Jurkat, Clone E6-1 (cell line): Measurements from ENCODE around the gene PELI3.
A peak's percentile ranks its signal among the peaks of the same experiment; 100 is the strongest.

Source experiments
- DNase-seq: peaks from one replicate; pipeline ENCODE4 v3.0.0-alpha.2; 2011; ENCODE audit warnings: low read depth, low spot score
- H3K4me3 ChIP-seq: 2 replicates; pipeline ENCODE4 v1.5.1; 2011; ENCODE audit warnings: mild to moderate bottlenecking, low read length, control low read depth, moderate library complexity

PELI3 gene

DNA sequence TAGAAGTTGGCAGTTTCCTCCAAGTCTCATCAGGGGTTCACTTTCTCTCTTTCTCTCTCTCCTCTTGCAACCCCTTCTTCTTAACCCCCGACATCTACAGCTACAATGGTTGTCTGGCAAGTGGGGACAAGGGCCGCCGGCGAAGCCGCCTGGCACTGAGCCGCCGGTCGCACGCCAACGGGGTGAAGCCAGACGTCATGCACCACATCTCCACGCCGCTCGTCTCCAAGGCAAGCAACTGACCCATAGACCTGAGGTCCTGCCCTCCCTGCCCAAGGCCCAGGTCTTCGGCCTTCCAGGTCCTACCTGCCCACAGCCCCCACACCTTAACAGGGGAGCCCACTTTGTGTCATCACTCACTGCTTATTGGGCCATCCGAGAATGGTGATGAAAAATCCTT lies 4.4 kb downstream of the PELI3 start:
- no peak overlapping the region for H3K4me3 ChIP-seq
- no peak for DNase-seq

GRCh38 chr11:66472054-66472453 lies 5.3 kb downstream of the PELI3 start:
- DNase-seq, result no peak
- no peak overlapping the region for H3K4me3 ChIP-seq

GRCh38 chr11:66473167-66473566 lies 6.5 kb downstream of the PELI3 start:
- no peak overlapping the region for H3K4me3 ChIP-seq
- no peak for DNase-seq

DNA sequence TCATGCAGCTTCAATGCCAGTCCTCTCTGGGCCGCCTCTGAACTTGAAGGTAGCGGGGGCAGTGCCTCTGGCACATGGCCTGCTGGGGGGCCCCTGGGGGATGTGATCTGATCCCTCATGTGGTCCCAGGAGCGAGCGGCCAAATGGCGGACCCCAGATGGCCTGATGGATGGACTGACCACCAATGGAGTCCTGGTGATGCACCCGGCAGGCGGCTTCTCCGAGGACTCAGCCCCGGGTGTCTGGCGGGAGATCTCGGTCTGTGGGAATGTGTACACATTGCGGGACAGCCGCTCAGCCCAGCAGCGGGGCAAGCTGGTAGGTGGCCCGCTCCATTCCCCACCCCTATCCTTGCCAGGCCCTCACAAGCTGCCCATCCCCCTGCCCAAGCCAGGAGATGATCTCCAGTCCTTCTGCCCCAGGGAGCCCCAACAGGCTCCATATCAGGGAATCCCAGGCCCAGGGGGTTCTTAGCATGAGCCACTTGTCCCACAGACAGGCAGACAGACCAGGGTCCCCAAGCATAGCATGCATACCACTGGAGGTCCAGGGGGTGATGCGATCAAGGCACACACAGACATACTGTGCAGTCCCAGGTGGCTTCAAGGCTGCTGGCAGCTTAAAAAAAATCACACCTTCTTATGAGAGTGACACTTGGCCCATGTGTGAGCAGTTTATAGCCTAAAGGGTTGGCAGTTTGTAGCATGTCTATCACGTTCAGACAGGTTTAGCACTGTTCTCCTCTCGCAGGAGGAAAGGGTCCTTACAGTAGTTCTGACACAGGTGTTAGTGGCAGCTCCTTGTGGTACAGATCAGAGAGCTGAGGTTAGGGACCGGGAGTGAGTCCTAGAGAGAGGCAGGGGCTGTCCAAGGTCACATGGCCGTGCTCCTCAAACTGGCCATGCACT lies 7.2 kb downstream of the PELI3 start:
- no peak for DNase-seq

DNA sequence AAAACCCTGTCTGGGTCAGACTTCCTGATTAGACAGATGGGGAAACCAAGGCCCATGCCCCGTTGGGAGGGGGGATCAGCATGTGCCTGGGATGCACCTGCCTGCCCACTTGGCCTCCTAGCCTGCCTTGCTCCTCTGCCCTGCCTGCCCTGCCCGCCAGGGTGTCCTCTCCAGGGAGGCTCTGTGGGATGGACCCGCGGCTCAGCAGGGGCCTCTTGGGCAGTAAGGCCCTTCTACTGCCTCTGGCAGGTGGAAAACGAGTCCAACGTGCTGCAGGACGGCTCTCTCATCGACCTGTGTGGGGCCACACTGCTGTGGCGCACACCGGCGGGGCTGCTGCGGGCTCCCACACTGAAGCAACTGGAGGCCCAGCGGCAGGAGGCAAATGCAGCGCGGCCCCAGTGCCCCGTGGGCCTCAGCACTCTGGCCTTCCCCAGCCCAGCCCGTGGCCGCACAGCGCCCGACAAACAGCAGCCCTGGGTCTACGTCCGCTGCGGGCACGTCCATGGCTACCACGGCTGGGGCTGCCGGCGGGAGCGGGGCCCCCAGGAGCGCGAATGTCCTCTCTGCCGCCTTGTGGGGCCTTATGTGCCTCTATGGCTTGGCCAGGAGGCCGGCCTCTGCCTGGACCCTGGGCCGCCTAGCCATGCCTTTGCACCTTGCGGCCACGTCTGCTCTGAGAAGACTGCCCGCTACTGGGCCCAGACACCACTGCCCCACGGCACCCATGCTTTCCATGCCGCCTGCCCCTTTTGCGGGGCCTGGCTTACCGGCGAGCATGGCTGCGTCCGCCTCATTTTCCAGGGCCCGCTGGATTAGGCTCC lies 8.9 kb downstream of the PELI3 start:
- no peak for DNase-seq
- H3K4me3 ChIP-seq, result no peak overlapping the region

More for the DNA sequence above, 7.2 kb downstream of the PELI3 start:
- H3K4me3 ChIP-seq, result no peak overlapping the region

DNA sequence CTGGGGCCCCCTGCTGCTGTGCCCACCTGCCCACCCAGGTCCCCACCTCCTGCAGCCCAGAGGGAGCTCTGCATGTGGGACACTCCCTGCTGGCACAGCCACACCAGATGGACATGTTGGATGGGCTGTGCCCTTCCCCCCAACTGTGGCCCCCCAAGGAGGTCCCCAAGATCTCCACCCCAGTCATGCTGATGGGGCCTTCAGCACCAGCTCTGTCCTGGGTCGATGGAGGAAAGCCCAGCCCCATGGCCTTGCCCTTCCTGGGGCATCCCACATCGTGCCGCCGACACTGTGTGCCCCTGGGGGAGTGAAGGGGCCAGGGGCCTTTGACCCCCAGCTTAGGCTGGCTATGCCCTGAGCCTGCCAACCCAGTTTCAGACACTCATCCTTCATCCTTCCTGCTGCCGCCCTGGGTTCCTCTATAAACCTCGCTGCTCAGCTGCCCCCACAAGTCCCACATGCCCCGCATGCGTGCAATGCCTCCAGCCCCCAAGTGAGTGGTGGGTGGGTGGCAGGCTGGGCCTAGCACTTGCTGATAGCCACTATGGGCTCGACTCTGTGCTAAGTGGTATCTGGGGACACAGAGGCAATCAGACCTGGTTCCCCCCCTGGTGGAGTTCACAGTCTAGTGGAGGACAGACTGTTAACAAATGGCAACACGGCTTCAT lies 9.6 kb downstream of the PELI3 start:
- DNase-seq, result no peak
- H3K4me3 ChIP-seq, result no peak overlapping the region

DNA sequence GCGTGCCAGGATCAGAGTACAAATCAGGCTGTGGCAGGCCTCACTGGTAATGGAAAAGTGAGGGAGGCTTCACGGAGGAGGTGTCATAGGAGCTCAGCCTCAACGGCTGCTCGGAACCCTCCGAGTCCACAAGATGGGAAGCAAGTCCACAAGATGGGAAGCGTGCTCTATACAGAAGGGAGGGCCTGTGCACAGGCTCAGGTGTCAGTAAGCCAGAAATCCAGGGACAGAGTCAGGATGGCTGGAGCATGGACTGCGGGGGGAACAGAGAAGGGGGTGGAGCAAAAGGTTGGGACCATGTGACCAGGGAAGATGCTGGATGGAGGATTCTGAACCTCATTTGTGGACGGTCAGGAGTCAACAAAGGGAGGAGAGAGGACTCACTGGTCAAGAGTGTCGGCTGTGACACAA lies 10.1 kb downstream of the PELI3 start:
- no peak overlapping the region for H3K4me3 ChIP-seq
- DNase-seq, result no peak

- DNase-seq, result no peak
- no peak overlapping the region for H3K4me3 ChIP-seq
Observed at GRCh38 chr11:66477263-66478201, 10.8 kb downstream of the PELI3 start.

GRCh38 chr11:66478729-66479393 lies 12.2 kb downstream of the PELI3 start:
- peak; percentile 42 for DNase-seq
- peak overlapping the region; percentile 95 for H3K4me3 ChIP-seq

DNA sequence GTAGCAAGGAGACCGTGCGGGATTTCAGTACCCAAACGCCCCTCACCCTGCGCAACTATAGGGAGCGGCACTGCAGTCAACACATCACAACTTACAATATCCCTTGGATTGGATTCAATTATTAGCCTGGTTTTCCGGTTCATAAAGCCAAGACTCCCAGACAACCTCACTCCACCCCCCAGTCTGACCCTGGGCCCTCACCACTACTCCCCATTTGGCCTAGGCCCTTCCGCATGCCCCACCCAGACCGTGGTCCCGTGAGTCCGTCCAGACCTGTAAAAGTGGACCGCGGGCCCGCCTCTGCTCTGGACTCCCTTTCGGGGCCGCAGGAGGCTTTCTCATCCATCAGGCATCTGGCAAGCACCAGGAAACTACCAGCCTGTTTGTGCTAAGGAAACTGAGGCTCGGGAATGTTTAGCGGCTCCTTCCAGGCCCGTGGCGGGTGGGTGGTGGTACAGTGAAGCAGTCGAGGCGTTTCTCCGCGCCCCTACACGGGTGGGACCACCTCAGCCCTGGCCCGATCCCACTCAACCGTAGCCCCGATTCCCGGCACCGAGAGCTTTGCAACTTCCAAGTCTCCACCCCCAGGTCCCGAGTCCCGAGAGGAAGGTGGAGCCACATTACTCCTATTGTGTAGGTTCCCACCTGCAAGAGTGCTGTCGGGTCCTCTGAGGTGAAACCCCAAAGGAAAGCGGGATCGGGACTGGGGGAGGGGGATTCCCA lies 12.8 kb downstream of the PELI3 start:
- DNase-seq, result no peak
- H3K4me3 ChIP-seq, result peak overlapping the region; percentile 95

GRCh38 chr11:66480117-66480938 lies 13.6 kb downstream of the PELI3 start, which contains the start of gene DPP3:
Gene DPP3 (plus strand): TSS chr11:66480434. CDS start chr11:66482201, 1,767 bp downstream.
- peak; percentile 91 for DNase-seq
- H3K4me3 ChIP-seq, result peak within 1 kb of the TSS; percentile 95

DNA sequence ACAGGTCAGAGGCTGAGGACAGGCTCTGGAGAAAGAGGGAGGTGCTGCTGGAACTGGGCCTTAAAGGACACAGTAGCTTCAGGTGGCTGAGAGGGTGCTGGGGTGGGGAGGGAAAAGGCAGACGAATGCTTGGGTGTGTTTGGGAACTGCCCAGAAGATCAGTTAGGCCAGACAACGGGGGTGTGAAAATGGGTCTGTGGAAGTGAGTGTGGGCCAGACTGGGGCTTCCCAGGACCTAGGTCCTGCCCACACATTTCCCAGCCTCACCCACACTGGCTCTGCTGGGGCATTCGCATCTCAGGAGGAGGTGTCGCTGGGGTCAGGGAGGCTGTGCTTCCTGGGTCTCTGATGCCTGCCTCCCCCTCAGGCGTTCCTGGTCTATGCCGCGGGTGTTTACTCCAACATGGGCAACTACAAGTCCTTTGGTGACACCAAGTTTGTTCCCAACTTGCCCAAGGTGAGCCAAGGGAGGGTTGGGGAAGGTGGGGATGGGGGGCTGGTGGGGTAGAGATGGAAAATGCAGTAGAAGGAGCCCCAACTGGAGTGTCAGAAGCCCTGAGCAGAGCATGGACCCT lies 18.2 kb downstream of the PELI3 start:
- H3K4me3 ChIP-seq, result no peak overlapping the region
- no peak for DNase-seq

DNA sequence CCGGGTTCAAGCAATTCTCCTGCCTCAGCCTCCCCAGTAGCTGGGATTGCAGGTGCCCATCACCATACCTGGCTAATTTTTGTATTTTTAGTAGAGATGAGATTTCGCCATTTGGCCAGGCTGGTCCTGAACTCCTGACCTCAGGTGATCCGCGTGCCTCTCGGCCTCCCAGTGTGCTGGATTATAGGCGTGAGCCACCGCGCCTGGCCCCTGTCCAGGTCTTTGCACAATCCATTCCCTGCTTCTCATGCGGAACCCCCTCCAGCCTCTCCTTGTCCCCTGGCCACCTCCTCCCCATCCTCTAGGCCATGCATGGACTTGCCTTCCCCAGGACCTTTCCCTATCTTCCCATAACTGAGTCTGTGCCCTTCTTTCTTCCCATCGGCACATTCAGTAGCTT lies 22.3 kb downstream of the PELI3 start:
- H3K4me3 ChIP-seq, result no peak overlapping the region
- DNase-seq, result no peak

GRCh38 chr11:66489636-66490035 lies 22.9 kb downstream of the PELI3 start:
- no peak for DNase-seq
- no peak overlapping the region for H3K4me3 ChIP-seq

GRCh38 chr11:66491315-66491935 lies 24.7 kb downstream of the PELI3 start:
- H3K4me3 ChIP-seq, result no peak overlapping the region
- no peak for DNase-seq
